NT2/D1 (cell line): Measurements from ENCODE around the gene KLK1.

Experiments
- YY1 ChIP-seq: IDR thresholded peaks from 2 replicates; pipeline ENCODE4 v1.6.1; 2011; ENCODE audit not compliant: insufficient read length, insufficient read depth
- ZNF274 ChIP-seq: IDR thresholded peaks from 2 replicates; pipeline ENCODE4 v1.6.1; 2011; ENCODE audit warnings: mild to moderate bottlenecking, low read depth, low read length

GRCh38 chr19:50819636-50820035 is 4.0 kb downstream of the KLK1 start:
- no peak for TF ChIP-seq YY1
- no peak for TF ChIP-seq ZNF274
